ENCODE measurements around the gene GLP1R.

DNA sequence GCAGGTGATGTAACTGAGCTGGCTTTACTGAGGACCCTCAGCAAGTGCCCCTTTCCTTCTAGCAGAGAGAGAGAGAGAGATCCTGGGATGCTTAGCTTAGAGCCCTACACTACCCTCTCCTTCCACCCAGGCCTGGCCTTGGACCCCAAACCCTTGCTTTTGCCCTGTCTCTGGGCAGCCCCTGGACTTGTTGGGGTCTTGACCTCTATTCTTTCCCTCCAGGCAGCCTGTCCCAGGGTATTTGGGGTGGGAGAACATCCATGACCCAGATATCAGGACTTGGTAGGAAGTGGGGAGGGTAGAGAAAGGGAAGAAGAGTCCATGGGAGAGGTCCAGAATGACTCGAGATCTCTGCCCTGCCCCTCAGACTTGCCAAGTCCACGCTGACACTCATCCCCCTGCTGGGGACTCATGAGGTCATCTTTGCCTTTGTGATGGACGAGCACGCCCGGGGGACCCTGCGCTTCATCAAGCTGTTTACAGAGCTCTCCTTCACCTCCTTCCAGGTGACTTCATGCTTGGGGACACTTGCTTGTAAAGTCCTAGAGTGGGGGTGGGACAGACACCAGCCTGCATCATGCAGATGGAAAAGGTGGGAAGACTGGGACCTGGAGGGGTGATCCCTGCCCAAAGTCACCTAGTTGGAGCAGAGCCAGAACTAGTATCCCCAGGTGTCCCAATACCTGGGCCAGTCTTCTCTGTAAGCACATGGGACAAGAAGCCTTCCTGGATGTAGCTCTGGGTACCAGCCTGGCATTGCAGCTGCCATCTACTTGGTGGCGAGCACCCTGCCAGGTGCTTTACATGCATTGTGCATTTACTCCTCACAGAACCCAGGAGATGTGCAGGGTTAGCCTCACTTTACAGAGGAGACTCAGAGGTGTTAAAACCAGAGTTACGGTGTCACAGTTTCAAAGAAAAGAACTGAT lies 30.9 kb downstream of the GLP1R start:
- TF ChIP-seq CTCF (IDR thresholded peaks at IDR 0.05; ENCODE audit: borderline replicate concordance, extremely low read depth, low read length, poor library complexity, severe bottlenecking) (no peak), EZH2 (IDR thresholded peaks at IDR 0.05; ENCODE audit: borderline replicate concordance, low read depth, low read length, severe bottlenecking) (no peak)

All from DND-41 (cell line).